Esophagus muscularis mucosa (tissue), 3 donors: Measurements from ENCODE around the gene MRGPRF.

ENCODE experiments used
- POLR2A ChIP-seq: fragments of 450-650 bp; IDR thresholded peaks from one replicate; pipeline ENCODE4 v1.6.1; 2017; ENCODE audit warnings: antibody characterized with exemption, moderate library complexity, mild to moderate bottlenecking, low read depth
- TF ChIP-seq, protein P1 (sequence below), 3 experiments: fragments of 200-600 bp in 2 of 3; fragments of 450-650 bp in 1 of 3; sonication (generic) in 2 of 3; IDR thresholded peaks; one replicate each; pipeline ENCODE4 v1.5.1; 2017 to 2019; ENCODE audit warnings: antibody characterized with exemption in 3 of 3, mild to moderate bottlenecking in 2 of 3, moderate library complexity in 1 of 3

- TF ChIP-seq, protein P1, sequence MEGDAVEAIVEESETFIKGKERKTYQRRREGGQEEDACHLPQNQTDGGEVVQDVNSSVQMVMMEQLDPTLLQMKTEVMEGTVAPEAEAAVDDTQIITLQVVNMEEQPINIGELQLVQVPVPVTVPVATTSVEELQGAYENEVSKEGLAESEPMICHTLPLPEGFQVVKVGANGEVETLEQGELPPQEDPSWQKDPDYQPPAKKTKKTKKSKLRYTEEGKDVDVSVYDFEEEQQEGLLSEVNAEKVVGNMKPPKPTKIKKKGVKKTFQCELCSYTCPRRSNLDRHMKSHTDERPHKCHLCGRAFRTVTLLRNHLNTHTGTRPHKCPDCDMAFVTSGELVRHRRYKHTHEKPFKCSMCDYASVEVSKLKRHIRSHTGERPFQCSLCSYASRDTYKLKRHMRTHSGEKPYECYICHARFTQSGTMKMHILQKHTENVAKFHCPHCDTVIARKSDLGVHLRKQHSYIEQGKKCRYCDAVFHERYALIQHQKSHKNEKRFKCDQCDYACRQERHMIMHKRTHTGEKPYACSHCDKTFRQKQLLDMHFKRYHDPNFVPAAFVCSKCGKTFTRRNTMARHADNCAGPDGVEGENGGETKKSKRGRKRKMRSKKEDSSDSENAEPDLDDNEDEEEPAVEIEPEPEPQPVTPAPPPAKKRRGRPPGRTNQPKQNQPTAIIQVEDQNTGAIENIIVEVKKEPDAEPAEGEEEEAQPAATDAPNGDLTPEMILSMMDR (IDR thresholded peaks at IDR 0.05): no peak
- no peak for TF ChIP-seq POLR2A
Measured at GRCh38 chr11:69014898-69015549, 2.0 kb upstream of the MRGPRF start.
